HG02981 (cell line): ENCODE results near the gene PHOX2B.
"Not testable (repeated sequence)": the region's sequence is repeated elsewhere in the genome, so short reads cannot be mapped to it uniquely, and the experiment has no call there.

Experiments used
- ATAC-seq: cut with Tn5 transposase; IDR thresholded peaks from one replicate; pipeline ENCODE4 v1.9.1; 2021; ENCODE audit warnings: mild to moderate bottlenecking, moderate library complexity; ENCODE audit not compliant: unreplicated experiment

The PHOX2B gene

DNA sequence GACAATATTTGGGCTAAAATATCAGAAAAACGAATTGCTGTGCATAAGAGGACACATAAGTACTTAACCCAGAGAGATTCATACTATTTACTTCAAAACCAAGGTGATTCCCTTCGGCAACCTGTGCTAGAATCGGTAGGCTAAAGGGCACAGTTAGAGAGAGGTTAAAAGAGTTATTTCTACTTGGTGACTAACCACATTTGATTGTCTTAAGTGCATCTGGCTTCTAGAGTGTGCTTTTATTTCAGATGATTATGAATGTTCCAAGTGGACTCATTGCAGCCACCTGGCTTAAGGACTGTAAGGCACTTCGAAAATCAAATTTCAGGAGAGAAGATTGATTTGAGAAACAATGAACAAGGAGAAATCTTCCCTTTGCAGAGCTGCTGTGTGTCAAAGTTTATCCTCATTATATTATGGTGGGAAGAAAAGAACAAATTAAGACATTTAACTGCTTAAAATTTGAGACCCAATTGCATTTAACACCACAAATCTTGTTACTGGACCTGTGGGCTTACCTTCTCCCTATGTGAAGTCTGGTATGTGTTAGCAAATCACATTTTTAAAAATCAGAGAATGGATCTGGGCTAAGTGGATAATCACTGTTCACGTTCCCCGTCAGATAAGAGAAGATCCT lies 34.0 kb downstream of the PHOX2B start:
- no peak for ATAC-seq

DNA sequence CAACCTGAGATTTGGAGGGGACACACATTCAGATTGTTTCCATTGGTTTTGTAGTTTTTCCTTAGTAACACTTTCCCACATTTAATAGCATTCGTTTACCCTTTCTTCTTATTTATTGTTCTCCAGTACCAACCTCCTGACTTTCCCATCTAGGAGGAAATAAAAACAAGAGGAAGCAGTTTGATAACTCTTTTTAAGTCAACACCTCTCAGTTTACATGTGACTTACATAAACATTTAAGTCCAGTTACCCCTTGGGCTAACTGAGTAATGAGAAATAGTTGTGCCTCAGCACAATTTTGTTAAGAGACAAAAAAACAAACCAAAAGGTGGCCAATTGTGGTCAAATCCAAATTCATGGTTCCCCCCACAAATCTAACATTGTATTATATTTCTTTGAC lies 34.8 kb downstream of the PHOX2B start:
- no peak for ATAC-seq

DNA sequence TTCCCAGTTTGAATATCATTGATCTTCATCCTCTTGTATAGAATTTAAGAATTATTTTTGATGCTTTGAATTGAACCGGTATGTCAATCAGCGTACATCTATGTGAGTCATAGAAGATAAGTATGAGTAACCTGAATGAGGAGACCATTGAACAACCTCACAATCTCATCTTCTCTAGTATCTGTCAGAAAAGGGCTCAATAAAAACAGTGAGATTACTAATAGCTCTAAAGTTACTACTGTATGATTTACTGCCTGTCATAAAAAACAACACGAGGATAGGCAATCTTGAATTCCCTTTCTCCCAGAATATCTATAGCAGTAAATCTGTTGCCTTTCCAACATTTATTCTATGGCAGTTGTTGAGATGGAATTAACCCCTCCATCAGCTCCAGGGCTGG lies 36.1 kb downstream of the PHOX2B start:
- no peak for ATAC-seq

DNA sequence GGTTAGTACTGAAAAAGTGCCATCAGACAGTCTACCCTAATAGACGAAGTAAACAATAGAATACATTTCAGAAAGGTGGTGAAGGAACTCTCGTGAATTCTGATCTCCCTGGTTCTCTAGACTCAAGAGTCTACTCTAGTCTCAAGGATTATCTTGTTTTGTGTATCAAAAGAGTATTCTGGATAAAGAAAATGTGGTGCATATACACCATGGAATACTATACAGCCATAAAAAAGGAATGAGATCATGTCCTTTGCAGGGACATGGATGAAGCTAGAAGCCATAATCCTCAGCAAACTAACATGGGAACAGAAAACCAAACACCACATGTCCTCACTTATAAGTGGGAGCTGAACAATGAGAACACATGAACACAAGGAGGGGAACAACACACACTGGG lies 36.9 kb downstream of the PHOX2B start:
- not testable (repeated sequence) for ATAC-seq

DNA sequence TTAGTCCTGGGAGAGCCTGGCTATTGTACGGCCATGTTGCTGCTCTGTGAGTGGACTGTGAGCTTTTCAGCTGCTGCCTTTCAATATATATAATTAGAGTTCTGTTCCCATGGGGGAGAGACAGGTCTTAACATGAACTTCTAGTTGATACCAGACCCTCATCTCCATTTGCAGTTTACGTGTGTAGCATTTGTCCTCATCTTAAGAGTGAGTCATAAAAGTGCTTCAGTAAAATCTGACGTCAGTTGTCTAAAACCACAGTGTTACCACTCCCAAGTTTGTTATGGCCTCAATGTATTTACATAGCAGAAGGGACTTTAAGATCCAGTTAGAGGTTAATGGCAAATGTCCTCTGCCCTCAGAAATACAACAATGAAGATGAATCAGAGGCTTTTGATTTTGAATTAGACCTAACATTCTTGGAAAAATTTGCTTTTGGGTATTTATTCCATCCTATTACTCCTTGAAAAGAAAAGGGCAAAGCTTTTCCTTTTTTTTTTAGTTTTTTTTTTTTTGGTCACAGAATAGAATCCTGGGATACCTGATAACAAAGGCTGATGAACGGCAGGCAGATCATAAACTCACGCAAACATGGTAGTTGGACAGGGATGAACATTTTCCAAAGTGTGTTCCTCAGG lies 38.6 kb downstream of the PHOX2B start:
- no peak for ATAC-seq

DNA sequence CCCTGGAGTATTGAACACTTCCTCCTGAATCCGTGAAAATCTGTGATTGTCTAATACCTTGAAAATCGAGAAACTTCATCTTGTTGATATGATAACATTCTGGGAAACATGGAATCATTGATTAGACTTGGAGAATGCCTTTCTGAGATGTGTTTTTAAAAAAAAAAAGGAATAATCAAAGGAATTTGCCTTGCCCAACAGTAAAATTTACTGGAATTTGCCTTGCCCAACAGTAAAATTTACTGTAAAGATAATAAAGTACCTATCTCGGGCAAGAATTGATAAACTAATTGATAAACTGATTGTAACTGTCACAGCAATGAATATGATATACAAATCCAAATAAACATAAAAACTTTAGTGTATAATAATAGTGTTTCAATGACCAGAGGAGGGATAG lies 44.7 kb downstream of the PHOX2B start:
- no peak for ATAC-seq

DNA sequence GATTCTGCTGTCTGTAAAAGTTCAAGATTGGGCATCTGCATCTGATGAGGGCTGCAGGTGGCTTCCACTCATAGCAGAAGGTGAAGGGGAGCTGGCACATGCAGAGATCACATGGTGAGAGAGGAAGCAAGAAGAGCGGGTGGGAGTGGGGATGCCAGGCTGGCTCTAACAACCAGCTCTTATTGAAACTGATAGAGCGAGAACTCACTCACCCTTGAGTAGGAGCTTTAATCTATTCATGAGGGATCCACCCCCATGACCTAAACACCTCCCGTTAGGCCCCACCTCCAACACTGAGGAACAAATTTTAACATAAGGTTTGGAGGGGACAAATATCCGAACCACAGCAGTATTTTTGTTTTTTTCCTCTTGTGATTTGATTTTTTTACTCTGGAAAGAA lies 45.8 kb downstream of the PHOX2B start:
- ATAC-seq, result no peak

DNA sequence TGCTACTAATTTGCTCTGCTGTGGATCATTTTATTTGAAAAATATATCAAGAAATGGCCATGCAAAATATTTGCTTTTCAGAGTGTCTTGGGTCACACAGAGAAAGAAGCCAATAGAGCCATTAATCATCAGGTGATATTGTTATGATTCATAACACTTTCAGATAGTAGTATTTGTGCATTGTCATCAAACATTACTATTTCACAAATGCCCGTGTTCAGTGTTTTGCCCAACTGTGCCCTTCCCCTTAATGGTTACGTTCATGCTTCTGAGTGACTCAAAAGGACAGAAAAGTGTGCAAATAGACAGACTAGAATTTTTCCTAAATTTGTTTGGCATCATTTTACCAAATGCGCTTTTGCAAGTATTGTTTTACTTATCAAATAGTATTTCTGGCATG lies 46.5 kb downstream of the PHOX2B start:
- no peak for ATAC-seq

DNA sequence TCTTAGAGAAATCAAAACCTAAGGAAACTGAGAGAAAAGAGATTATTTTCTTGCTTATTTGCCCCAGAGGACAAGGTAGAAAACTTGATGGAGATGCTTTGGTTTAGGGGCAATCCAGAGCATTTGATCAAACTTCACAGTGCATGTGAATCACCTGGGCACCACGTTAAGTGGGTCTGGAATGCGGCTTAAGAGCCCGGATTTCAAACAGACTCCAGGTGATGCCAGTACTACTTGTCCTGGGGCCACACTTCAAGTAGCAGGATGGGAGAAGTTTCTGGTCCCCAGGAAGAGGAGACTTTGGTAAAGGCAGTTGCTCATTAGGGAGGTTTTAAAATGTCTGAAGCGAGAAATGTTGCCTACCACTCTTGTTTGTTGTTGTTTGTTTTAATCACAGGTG lies 51.8 kb downstream of the PHOX2B start:
- no peak for ATAC-seq

DNA sequence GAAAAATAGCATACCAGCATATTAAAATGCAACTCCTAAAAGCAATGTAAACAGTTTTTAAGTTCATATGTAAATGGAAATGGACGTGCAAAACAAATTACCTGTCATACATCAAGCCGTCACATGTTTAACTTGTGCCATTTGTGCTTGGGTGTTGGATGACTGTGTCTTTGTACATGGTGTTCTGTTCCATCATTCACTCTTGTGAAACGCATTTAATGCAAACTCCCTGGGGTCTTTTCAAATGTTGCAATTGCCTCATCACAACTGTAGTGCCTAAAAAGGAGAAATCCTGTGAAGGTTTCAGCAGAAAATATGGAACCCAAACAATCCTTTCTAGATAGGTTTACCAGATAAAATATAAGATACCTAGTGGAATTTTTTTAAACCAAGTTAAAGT lies 52.4 kb downstream of the PHOX2B start:
- ATAC-seq, result no peak
